Measurements from ENCODE around the gene TRIM61.
A peak's percentile ranks its signal among the peaks of the same experiment; 100 is the strongest.
"Not testable (repeated sequence)": the region's sequence is repeated elsewhere in the genome, so short reads cannot be mapped to it uniquely, and the experiment has no call there.

The TRIM61 gene

GRCh38 chr4:164956766-164957643 is 20.5 kb downstream of the TRIM61 start:
- peak; percentile 62 to 69 for DNase-seq

- no peak for DNase-seq
Observed at GRCh38 chr4:164955107-164955805, 22.2 kb downstream of the TRIM61 start.

GRCh38 chr4:164952551-164952950 is 24.9 kb downstream of the TRIM61 start:
- DNase-seq, result no peak

- DNase-seq, result no peak
Observed at GRCh38 chr4:164949448-164950143, 27.9 kb downstream of the TRIM61 start.

GRCh38 chr4:164948975-164949374 is 28.5 kb downstream of the TRIM61 start:
- DNase-seq, result no peak

GRCh38 chr4:164948006-164948405 is 29.5 kb downstream of the TRIM61 start:
- DNase-seq, result not testable (repeated sequence)

- DNase-seq, result no peak
Observed at GRCh38 chr4:164946810-164947209, 30.6 kb downstream of the TRIM61 start.

GRCh38 chr4:164945146-164945545 is 32.3 kb downstream of the TRIM61 start:
- no peak for DNase-seq

GRCh38 chr4:164943192-164943591 is 34.3 kb downstream of the TRIM61 start:
- DNase-seq, result no peak

GRCh38 chr4:164937576-164938270 is 39.7 kb downstream of the TRIM61 start:
- DNase-seq, result no peak

GRCh38 chr4:164935865-164936606 is 41.4 kb downstream of the TRIM61 start:
- not testable (repeated sequence) for DNase-seq

GRCh38 chr4:164935363-164935762 is 42.1 kb downstream of the TRIM61 start:
- no peak for DNase-seq

- no peak for DNase-seq
Observed at GRCh38 chr4:164933244-164933643, 44.2 kb downstream of the TRIM61 start.

GRCh38 chr4:164931551-164932324 is 45.7 kb downstream of the TRIM61 start:
- no peak for DNase-seq

- DNase-seq, result no peak
Observed at GRCh38 chr4:164930647-164931046, 46.8 kb downstream of the TRIM61 start.

- DNase-seq, result not testable (repeated sequence)
Observed at GRCh38 chr4:164927101-164927500, 50.4 kb downstream of the TRIM61 start.

GRCh38 chr4:164926301-164926700 is 51.2 kb downstream of the TRIM61 start:
- DNase-seq, result no peak

GRCh38 chr4:164924670-164925238 is 52.7 kb downstream of the TRIM61 start:
- DNase-seq, result no peak

GRCh38 chr4:164918956-164919355 is 58.5 kb downstream of the TRIM61 start:
- DNase-seq, result no peak
